HEK293 (cell line): ENCODE measurements around the gene SIRT4.

Experiments used
- BCL11B ChIP-seq: fragments of 450-650 bp; formaldehyde crosslinking; IDR thresholded peaks from 2 replicates; pipeline ENCODE4 v1.5.1; 2016; ENCODE audit warnings: low read depth, missing biosample characterization, missing genetic modification characterization
- HOXA7 ChIP-seq: sonication (generic); formaldehyde crosslinking; IDR thresholded peaks from 2 replicates; pipeline ENCODE4 v1.8.1; 2022; ENCODE audit warnings: missing genetic modification reagents, borderline replicate concordance
- KLF8 ChIP-seq: fragments of 450-650 bp; formaldehyde crosslinking; IDR thresholded peaks from 2 replicates; pipeline ENCODE4 v1.5.1; 2016; ENCODE audit warnings: missing biosample characterization, missing genetic modification characterization
- RBAK ChIP-seq: fragments of 450-650 bp; formaldehyde crosslinking; IDR thresholded peaks from 2 replicates; pipeline ENCODE4 v1.5.1; 2016; ENCODE audit warnings: missing biosample characterization, missing genetic modification characterization
- YY2 ChIP-seq: fragments of 450-650 bp; formaldehyde crosslinking; IDR thresholded peaks from 2 replicates; pipeline ENCODE4 v1.5.1; 2016; ENCODE audit warnings: missing biosample characterization, missing genetic modification characterization
- ZBTB1 ChIP-seq: fragments of 450-650 bp; formaldehyde crosslinking; IDR thresholded peaks from 2 replicates; pipeline ENCODE4 v1.5.1; 2016; ENCODE audit warnings: missing biosample characterization, missing genetic modification characterization
- ZFHX2 ChIP-seq: fragments of 450-650 bp; formaldehyde crosslinking; conservative IDR thresholded peaks from 2 replicates; pipeline ENCODE4 v1.5.1; 2016; ENCODE audit warnings: missing biosample characterization, missing genetic modification characterization
- ZFP3 ChIP-seq: fragments of 450-650 bp; formaldehyde crosslinking; IDR thresholded peaks from 2 replicates; pipeline ENCODE4 v1.5.1; 2016; ENCODE audit warnings: low read depth, missing biosample characterization, missing genetic modification characterization
- ZFP69B ChIP-seq: fragments of 450-650 bp; formaldehyde crosslinking; IDR thresholded peaks from 2 replicates; pipeline ENCODE4 v1.5.1; 2016; ENCODE audit warnings: missing biosample characterization, missing genetic modification characterization
- ZNF112 ChIP-seq: fragments of 450-650 bp; formaldehyde crosslinking; IDR thresholded peaks from 2 replicates; pipeline ENCODE4 v1.5.0; 2017; ENCODE audit warnings: missing biosample characterization, missing genetic modification characterization
- ZNF146 ChIP-seq: fragments of 450-650 bp; formaldehyde crosslinking; IDR thresholded peaks from 2 replicates; pipeline ENCODE4 v1.5.1; 2016; ENCODE audit warnings: missing biosample characterization, missing genetic modification characterization
- ZNF16 ChIP-seq: fragments of 450-650 bp; formaldehyde crosslinking; IDR thresholded peaks from 2 replicates; pipeline ENCODE4 v1.5.1; 2016; ENCODE audit warnings: low read depth, missing biosample characterization, missing genetic modification characterization
- ZNF23 ChIP-seq: fragments of 450-650 bp; formaldehyde crosslinking; IDR thresholded peaks from 2 replicates; pipeline ENCODE4 v1.5.1; 2016; ENCODE audit warnings: missing biosample characterization, missing genetic modification characterization, borderline replicate concordance
- ZNF341 ChIP-seq: fragments of 450-650 bp; formaldehyde crosslinking; IDR thresholded peaks from 2 replicates; pipeline ENCODE4; 2016; ENCODE audit warnings: low read depth, missing biosample characterization, missing genetic modification characterization
- ZNF660 ChIP-seq: fragments of 450-650 bp; IDR thresholded peaks from 2 replicates; pipeline ENCODE4 v1.5.1; 2018; ENCODE audit warnings: missing biosample characterization, mild to moderate bottlenecking, missing genetic modification characterization
- ZNF670 ChIP-seq: fragments of 450-650 bp; formaldehyde crosslinking; IDR thresholded peaks from 2 replicates; pipeline ENCODE4 v1.5.1; 2016; ENCODE audit warnings: missing biosample characterization, missing genetic modification characterization, low read depth
- ZNF707 ChIP-seq: fragments of 450-650 bp; formaldehyde crosslinking; IDR thresholded peaks from 2 replicates; pipeline ENCODE4 v1.5.1; 2016; ENCODE audit warnings: missing biosample characterization, missing genetic modification characterization
- ZNF76 ChIP-seq: fragments of 450-650 bp; formaldehyde crosslinking; IDR thresholded peaks from 2 replicates; pipeline ENCODE4; 2016; ENCODE audit warnings: low read depth, missing biosample characterization, missing genetic modification characterization, borderline replicate concordance
- ZNF777 ChIP-seq: fragments of 450-650 bp; formaldehyde crosslinking; IDR thresholded peaks from 2 replicates; pipeline ENCODE4 v1.5.1; 2017; ENCODE audit warnings: missing biosample characterization, missing genetic modification characterization, borderline replicate concordance
- ZNF843 ChIP-seq: fragments of 450-650 bp; formaldehyde crosslinking; IDR thresholded peaks from 2 replicates; pipeline ENCODE4 v1.5.1; 2016; ENCODE audit warnings: missing biosample characterization, missing genetic modification characterization
- ZSCAN16 ChIP-seq: fragments of 450-650 bp; formaldehyde crosslinking; IDR thresholded peaks from 2 replicates; pipeline ENCODE4 v1.5.1; 2016; ENCODE audit warnings: missing biosample characterization, missing genetic modification characterization
- TF ChIP-seq, protein P1 (sequence below): fragments of 450-650 bp; formaldehyde crosslinking; conservative IDR thresholded peaks from 2 replicates; pipeline ENCODE4 v1.5.1; 2016; ENCODE audit warnings: low read depth, missing biosample characterization, missing genetic modification characterization
- TF ChIP-seq, protein P2 (sequence below): fragments of 450-650 bp; formaldehyde crosslinking; IDR thresholded peaks from 2 replicates; pipeline ENCODE4 v1.5.1; 2016; ENCODE audit warnings: missing biosample characterization, missing genetic modification characterization
- TF ChIP-seq, protein P3 (sequence below): fragments of 450-650 bp; formaldehyde crosslinking; IDR thresholded peaks from 2 replicates; pipeline ENCODE4 v1.5.1; 2017; ENCODE audit warnings: missing biosample characterization, missing genetic modification characterization
- TF ChIP-seq, protein P4 (sequence below): fragments of 450-650 bp; formaldehyde crosslinking; IDR thresholded peaks from 2 replicates; pipeline ENCODE4 v1.5.1; 2017; ENCODE audit warnings: missing biosample characterization, missing genetic modification characterization
- TF ChIP-seq, protein P5 (sequence below): sonication (generic); formaldehyde crosslinking; IDR thresholded peaks from 2 replicates; pipeline ENCODE4 v1.8.1; 2022; ENCODE audit warnings: mild to moderate bottlenecking, moderate library complexity, missing genetic modification reagents
- TF ChIP-seq, protein P6 (sequence below): fragments of 450-650 bp; formaldehyde crosslinking; IDR thresholded peaks from 2 replicates; pipeline ENCODE4 v1.5.1; 2016; ENCODE audit warnings: missing biosample characterization, missing genetic modification characterization

Gene SIRT4

DNA sequence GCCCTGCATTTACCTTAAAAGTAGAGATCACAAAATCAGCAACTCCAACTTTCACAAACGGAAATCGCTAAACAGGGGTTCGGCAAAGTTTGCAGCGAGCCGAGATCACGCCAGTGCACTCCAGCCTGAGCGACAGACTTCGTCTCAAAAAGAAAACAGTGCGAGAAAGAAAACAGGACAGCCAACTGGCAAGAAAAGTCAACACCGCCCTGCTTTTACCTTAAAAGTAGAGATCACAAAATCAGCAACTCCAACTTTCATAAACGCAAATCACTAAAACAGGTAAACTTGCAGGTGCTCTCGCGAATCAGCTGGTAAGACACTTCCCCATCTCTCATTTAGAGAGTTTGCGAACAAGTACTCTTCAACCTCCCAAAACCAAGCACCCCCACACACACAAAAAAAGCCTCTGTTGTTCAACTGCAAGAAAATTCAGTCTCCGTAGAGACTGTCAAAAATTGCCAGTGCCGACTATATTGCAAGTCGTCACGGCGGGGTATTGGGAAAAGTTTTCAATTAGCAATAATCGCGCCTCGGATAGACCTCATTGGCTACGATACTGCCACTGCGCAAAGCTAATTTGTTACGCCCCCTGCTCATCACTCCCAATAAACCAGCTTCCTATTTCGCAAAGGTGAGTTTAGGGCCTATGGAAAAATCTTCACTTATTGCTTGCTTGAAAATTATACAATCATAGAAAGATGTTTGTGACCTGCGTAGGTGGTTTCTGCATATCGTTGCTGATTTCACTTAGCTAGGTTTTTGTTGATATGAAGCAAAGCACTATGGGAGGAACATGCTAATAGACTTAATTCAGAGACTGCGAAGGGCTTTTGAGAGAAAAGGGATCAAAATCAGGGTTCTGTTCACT, 9.2 kb upstream of the SIRT4 start, which contains the start of gene RNU4-1 (continued):
- TF ChIP-seq, protein P1, sequence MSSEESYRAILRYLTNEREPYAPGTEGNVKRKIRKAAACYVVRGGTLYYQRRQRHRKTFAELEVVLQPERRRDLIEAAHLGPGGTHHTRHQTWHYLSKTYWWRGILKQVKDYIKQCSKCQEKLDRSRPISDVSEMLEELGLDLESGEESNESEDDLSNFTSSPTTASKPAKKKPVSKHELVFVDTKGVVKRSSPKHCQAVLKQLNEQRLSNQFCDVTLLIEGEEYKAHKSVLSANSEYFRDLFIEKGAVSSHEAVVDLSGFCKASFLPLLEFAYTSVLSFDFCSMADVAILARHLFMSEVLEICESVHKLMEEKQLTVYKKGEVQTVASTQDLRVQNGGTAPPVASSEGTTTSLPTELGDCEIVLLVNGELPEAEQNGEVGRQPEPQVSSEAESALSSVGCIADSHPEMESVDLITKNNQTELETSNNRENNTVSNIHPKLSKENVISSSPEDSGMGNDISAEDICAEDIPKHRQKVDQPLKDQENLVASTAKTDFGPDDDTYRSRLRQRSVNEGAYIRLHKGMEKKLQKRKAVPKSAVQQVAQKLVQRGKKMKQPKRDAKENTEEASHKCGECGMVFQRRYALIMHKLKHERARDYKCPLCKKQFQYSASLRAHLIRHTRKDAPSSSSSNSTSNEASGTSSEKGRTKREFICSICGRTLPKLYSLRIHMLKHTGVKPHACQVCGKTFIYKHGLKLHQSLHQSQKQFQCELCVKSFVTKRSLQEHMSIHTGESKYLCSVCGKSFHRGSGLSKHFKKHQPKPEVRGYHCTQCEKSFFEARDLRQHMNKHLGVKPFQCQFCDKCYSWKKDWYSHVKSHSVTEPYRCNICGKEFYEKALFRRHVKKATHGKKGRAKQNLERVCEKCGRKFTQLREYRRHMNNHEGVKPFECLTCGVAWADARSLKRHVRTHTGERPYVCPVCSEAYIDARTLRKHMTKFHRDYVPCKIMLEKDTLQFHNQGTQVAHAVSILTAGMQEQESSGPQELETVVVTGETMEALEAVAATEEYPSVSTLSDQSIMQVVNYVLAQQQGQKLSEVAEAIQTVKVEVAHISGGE (tag by site-specific recombination): no peak
- TF ChIP-seq, protein P2, sequence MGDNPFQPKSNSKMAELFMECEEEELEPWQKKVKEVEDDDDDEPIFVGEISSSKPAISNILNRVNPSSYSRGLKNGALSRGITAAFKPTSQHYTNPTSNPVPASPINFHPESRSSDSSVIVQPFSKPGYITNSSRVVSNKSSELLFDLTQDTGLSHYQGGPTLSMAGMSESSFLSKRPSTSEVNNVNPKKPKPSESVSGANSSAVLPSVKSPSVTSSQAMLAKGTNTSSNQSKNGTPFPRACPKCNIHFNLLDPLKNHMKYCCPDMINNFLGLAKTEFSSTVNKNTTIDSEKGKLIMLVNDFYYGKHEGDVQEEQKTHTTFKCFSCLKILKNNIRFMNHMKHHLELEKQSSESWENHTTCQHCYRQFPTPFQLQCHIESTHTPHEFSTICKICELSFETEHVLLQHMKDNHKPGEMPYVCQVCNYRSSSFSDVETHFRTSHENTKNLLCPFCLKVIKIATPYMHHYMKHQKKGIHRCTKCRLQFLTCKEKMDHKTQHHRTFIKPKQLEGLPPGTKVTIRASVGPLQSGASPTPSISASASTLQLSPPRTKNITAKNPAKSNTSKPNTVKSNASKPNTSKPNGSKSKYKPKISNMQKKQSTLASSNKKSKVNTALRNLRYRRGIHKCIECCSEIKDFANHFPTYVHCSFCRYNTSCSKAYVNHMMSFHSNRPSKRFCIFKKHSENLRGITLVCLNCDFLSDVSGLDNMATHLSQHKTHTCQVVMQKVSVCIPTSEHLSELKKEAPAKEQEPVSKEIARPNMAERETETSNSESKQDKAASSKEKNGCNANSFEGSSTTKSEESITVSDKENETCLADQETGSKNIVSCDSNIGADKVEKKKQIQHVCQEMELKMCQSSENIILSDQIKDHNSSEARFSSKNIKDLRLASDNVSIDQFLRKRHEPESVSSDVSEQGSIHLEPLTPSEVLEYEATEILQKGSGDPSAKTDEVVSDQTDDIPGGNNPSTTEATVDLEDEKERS (tag by site-specific recombination): no peak
- TF ChIP-seq, protein P3, sequence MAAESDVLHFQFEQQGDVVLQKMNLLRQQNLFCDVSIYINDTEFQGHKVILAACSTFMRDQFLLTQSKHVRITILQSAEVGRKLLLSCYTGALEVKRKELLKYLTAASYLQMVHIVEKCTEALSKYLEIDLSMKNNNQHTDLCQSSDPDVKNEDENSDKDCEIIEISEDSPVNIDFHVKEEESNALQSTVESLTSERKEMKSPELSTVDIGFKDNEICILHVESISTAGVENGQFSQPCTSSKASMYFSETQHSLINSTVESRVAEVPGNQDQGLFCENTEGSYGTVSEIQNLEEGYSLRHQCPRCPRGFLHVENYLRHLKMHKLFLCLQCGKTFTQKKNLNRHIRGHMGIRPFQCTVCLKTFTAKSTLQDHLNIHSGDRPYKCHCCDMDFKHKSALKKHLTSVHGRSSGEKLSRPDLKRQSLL: no peak
- TF ChIP-seq ZSCAN16 (tag by site-specific recombination): no peak
- TF ChIP-seq, protein P4, sequence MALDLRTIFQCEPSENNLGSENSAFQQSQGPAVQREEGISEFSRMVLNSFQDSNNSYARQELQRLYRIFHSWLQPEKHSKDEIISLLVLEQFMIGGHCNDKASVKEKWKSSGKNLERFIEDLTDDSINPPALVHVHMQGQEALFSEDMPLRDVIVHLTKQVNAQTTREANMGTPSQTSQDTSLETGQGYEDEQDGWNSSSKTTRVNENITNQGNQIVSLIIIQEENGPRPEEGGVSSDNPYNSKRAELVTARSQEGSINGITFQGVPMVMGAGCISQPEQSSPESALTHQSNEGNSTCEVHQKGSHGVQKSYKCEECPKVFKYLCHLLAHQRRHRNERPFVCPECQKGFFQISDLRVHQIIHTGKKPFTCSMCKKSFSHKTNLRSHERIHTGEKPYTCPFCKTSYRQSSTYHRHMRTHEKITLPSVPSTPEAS (tag by site-specific recombination): no peak
- TF ChIP-seq, protein P5, sequence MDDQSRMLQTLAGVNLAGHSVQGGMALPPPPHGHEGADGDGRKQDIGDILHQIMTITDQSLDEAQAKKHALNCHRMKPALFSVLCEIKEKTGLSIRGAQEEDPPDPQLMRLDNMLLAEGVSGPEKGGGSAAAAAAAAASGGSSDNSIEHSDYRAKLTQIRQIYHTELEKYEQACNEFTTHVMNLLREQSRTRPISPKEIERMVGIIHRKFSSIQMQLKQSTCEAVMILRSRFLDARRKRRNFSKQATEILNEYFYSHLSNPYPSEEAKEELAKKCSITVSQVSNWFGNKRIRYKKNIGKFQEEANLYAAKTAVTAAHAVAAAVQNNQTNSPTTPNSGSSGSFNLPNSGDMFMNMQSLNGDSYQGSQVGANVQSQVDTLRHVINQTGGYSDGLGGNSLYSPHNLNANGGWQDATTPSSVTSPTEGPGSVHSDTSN (CRISPR knock-in tag): no peak
- TF ChIP-seq ZNF670 (tag by site-specific recombination): no peak
- peak; percentile 31 for TF ChIP-seq ZNF341 (tag by site-specific recombination)
- TF ChIP-seq ZNF112 (tag by site-specific recombination): no peak
- TF ChIP-seq ZFHX2 (tag by site-specific recombination): no peak
- TF ChIP-seq ZNF843 (tag by site-specific recombination): no peak; the same call in 1 of the 2 replicates
- TF ChIP-seq ZFP3 (tag by site-specific recombination): no peak
- no peak; the same call in 1 of the 2 replicates for TF ChIP-seq ZBTB1 (tag by site-specific recombination)
- TF ChIP-seq ZFP69B (tag by site-specific recombination): no peak
- peak; percentile 98 for TF ChIP-seq ZNF76 (tag by site-specific recombination)
- TF ChIP-seq KLF8 (tag by site-specific recombination): peak; percentile 33; the same call in 1 of the 2 replicates
- no peak for TF ChIP-seq BCL11B (tag by site-specific recombination)
- no peak for TF ChIP-seq ZNF23 (tag by site-specific recombination)
- no peak for TF ChIP-seq ZNF707 (tag by site-specific recombination)
- TF ChIP-seq ZNF16 (tag by site-specific recombination): no peak
- TF ChIP-seq HOXA7 (CRISPR knock-in tag): no peak
- no peak for TF ChIP-seq ZNF777 (tag by site-specific recombination)
- no peak for TF ChIP-seq ZNF660 (tag by site-specific recombination)
- TF ChIP-seq YY2 (tag by site-specific recombination): no peak
- TF ChIP-seq ZNF146 (tag by site-specific recombination): peak; percentile 2; the same call in 1 of the 2 replicates
- TF ChIP-seq RBAK (tag by site-specific recombination): no peak
- TF ChIP-seq, protein P6, sequence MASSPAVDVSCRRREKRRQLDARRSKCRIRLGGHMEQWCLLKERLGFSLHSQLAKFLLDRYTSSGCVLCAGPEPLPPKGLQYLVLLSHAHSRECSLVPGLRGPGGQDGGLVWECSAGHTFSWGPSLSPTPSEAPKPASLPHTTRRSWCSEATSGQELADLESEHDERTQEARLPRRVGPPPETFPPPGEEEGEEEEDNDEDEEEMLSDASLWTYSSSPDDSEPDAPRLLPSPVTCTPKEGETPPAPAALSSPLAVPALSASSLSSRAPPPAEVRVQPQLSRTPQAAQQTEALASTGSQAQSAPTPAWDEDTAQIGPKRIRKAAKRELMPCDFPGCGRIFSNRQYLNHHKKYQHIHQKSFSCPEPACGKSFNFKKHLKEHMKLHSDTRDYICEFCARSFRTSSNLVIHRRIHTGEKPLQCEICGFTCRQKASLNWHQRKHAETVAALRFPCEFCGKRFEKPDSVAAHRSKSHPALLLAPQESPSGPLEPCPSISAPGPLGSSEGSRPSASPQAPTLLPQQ (tag by site-specific recombination): no peak
